NCI-H1417 (cell line): ENCODE measurements around the gene CASP7.
A peak's percentile ranks its signal among the peaks of the same experiment; 100 is the strongest.
"Not testable (repeated sequence)": the region's sequence is repeated elsewhere in the genome, so short reads cannot be mapped to it uniquely, and the experiment has no call there.

Experiments used
- DNase-seq, 3 experiments: peaks; one replicate each; lab custom pipeline; 2025; lab: John Stamatoyannopoulos, UW

The CASP7 gene

DNA sequence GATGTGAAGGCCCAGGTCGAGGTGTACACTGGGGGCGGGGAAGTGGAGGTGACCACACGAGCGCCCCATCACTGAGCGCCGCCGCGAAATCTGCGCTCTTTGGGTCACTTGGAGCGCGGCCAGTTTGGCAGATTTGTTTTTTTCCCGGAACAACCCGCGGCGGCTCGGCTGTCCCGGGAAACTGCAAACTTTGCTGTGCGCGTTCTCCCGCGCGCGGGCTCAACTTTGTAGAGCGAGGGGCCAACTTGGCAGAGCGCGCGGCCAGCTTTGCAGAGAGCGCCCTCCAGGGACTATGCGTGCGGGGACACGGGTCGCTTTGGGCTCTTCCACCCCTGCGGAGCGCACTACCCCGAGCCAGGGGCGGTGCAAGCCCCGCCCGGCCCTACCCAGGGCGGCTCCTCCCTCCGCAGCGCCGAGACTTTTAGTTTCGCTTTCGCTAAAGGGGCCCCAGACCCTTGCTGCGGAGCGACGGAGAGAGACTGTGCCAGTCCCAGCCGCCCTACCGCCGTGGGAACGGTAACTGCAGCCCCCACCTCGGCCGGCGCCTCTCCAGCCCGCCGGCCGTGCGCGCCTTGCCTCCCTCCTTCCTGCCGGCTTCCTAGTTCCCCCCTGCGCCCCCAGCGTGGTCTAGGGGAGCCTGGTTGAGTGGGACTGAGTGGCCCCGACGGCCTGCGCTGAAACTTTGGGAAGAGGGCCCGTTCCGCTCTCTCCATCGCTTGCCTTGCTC is at the start of gene CASP7:
Gene CASP7 (plus strand): TSS at position 450 of the 727 bp plus-strand sequence. CDS start 17,582 bp downstream, outside the sequence.
- DNase-seq: peak; percentile 38 to 68 (median 57)

DNA sequence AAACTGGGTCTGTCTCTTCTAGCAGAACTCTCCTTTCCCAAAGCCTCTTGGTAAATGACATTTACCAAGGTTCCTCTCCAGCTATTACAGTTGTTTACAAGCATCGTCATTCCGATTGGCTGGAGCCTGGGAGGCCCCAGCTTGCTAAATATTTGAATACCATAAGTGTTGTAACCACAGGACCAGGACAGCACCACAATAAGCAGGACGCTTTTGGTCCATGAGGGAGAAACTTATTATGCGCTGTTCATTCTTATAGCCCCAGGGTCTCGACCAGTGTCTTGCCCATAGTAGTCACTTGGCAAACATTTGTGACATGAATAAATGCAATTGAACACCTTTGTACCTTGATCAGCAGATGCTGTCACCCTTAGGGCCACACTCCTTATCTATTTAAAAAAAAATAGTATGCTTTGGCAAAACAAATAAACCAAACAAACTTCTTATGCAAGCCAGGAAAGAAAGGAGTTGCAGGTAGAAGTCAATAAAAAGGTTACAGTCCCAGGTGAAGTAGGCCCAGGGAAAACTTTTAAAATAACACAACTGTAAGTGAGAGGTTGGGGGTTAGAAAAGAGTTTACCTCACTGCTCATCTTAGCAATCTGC is 48.7 kb upstream of the CASP7 start:
- no peak for DNase-seq

DNA sequence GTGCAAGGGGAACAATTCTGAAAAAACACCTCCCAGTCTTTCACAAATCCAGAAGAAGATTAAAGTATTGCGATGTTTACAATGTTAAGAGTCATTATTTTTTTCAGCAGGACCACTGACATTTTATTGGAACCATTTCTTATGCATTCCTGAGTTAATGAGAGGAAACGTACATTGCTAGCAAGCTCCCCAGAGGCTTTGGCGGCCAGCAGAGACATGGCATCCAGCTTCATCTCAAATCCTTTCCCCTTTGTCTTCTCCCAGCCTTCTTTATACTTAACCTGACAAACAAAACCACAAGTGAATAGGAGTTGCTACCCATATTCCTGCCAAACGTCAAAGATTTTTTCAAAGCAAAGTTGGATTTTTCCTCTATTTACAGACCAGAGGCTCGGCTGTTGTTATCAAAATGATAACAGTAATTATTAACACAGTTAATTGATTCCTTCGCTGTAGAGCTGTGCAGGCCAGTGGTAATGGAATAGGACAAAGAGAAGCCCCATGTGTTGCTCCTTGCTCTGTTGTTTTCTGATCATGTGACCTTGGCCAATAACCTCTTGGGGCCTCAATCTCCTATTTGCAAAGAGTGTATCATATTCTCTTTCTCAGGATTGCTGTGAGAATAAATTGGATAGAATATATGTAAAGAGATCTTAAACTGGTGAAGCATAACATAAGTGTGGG is 47.9 kb upstream of the CASP7 start:
- peak; percentile 1 to 28 (median 12) for DNase-seq

DNA sequence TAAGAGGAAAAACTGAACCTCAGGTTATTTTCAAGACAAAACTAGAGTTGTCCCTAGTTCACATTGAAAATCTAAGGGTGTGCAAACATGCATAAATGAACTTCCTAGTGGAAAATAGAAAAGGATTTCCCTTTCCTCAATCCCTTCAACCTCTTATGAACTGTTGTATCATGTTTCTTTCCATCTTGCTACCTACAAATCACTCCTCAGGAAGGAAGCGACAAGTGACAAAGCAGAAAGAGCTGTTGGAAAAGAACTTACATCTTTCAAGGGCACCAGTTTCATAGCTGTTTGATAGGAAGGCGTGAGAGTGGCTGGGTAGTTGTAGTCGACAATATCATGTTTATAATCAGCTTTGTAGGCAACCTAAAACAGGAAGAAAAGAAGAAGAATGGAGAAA is 39.7 kb upstream of the CASP7 start:
- no peak for DNase-seq

DNA sequence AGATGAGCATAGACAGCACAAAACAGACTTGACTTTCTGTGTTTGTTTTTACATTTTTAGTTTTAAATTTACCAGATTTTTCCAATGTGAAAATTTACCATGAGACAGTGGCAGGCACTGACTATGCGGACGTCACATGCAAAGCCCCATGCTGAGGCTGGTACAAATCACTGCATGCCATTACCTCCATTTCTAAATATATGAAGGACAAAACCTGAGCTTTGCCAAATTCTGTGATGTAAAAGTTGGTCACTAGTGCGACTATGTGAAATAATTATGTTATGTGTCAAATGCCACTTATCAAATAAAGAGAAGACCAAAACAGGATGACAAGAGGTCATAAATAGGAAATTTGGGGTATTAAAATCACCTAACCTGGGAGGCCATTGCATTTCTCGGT is 38.0 kb upstream of the CASP7 start:
- DNase-seq: no peak

DNA sequence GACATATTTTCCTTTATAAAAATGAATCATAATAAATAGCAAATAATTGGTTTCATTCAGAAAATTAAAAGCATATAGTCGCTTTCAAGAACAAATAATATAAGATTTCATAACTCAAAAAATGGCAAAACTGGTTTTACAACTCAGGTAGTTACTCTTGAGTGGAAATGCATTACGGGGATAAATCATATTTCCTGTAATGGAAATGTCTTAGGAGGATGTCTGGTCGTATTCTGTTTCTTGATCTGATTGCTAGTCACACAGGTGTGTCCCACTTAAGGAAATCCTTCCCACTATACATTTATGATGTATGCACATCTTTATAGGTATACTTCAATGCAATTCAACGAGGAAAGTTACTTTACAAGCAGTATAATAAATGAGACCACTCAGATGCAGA is 36.5 kb upstream of the CASP7 start:
- DNase-seq: no peak

DNA sequence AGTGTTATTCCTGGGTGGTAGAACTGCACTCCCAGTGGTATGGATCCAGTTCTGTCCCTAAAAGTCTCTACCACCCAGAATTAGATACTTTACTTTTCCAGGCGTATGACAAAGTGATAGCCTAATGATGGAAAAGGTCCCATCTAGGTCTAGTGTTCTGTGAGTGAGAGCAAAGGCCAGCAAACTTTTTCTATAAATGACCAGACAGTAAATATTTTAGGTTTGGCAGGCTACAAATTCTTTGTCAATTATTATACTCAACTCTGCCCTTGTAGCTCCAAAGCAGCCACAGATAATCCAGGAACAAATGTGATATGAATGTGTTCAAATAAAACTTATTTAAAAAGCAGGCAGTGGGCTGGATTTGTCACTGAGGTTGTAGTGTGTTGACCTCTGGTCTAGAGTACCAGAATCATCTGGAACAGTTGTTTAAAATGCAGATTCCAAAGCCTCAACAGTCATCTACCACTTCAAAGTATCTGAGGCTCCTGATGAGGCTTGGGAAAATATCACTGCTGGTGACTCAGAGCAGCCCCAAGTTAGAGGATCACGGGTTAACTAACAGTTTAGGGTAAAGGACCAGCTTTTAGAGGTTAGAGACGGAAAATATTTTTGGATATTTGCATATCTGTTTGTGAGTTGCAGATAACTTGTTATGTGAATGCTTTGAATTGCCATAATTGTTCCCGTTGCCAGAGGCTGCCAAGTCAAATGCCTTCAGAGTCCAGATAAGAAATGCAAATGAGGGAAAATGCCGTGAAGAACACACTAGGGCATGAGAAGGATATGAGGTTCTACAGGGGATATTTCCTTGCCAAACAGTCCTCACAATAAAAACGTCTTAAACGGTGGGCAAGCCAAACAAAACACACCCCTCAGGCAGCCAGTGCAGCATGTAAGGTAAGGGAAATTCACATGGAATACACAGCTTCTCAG is 35.3 kb upstream of the CASP7 start:
- no peak for DNase-seq

DNA sequence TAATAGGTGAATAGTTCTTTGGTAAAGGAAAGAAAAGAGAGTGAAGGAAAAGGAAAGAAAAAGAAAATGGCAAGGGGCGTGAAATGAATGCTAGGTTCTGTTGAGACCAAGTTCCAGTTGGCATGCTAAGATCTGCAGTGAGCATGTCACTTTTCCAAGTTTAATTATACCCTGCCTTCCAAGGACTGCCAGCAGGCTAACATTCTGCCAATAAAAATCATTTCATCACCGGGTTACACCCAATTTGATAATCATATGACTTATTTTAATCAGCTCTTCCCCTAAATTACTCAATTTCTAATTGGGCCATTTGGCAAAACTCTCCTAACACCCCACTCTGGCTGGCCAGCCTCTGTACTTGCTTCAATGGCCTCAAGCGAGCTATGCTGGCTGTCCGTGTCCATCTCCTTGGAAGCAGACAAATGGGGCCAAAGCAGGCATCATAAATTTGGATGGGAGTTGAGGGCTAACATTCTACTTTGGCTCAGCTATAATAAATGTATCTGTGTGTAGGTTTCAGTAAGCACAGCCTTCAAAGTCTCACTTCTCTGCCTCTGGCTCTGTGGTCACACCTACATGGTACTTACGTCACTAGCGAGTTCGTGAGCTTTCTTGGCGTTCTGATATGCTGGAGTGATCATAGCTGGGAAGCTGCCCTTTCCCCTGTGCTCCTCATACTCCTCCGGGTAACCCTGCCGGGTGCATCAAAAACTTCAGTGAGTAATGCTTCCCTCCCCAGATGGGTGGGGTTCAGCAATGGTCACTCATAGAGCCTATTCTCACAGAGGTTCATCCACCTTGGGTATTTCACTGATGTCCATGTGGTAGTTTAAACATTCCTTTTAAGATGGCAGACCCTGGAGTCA is 33.1 kb upstream of the CASP7 start:
- no peak for DNase-seq

DNA sequence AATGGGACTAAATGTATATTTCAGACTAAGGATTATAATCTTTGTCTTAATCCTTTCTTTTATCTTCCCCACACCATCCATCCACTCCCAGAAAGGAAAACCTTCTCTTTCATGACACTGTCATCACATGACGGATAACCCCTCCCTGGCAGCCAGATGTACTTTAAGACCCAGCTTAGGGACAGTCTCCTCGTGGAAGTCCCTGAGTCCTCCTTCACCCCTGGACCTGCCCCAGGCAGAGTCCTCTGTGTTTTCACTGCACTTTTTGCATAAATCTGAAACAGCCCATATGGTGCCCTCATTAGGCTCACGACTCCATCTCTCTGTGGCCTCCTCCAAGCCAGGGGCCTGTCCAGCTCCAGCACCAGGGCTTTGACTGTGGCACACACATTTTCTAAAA is 31.9 kb upstream of the CASP7 start:
- no peak for DNase-seq

DNA sequence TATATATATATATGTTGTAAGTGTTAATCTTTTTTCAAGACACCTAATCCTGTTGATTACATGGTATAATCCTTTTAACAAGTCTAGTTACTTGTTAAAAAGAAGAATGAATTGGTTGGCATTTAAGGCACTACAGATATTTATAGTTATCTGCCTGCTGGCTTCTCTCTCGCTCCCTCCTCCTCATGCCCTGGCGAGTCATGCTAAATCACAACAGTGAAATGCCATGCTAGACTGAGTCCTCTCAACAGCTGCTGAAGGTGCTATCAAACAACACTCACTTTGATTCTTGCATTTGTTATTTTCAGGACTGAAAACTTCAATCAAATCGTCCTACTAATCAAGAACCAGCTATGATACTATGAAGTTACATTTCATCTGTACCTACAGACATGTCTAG is 31.2 kb upstream of the CASP7 start:
- no peak for DNase-seq

DNA sequence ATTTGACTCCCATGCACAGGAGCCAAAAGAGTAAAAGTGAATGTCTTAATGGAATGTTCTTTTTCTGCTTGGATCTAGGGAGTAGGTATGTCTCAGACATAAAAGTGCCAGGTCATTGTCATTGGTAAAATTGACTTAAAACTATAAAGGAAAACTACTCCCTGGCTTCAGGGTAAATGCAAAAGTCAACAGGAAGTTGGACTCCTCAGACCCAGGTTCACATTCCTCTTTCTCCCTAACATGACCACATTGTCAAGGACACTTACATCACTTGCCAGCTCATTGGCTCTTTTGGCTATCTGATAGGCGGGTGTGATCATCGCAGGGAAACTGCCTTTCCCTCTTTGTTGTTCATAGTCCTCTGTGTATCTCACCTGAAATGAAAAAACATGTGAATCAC is 29.5 kb upstream of the CASP7 start:
- DNase-seq: no peak

DNA sequence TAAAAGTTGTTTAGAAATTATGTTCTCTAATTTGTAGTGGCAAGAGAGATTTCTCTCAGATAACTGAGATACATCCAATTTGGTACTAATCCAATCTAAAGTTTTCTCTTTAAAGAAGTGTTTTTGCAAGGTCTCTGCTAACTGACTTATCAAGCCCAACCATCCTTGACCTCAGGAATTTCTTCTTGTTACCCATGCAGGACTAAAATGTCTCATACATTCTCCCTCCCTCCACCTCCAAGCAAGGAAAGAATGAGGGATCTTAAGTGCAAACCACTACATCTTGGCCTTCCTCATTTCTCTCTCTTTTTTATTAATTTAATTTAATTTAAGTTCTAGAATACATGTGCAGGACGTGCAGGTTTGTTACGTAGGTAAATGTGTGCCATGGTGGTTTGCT is 28.7 kb upstream of the CASP7 start:
- DNase-seq: no peak

DNA sequence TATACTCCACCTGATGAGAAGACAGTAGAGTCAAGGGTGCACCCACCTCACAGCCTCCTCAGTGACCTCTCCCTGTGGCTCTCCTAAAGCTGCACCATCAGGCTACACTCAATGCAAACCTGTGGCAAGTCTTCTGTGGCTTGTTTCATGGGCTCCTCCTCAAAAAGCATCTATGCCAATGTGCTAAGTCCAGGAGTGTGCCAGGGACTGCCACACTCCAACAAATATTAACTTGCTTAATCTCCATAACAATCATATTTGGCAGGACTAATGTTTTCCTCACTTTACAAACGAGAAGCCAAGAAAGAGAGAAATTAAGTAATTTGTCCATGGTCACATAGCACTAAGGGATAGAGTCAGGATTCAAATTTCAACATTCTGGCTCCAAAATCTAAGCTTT is 27.8 kb upstream of the CASP7 start:
- DNase-seq: no peak

DNA sequence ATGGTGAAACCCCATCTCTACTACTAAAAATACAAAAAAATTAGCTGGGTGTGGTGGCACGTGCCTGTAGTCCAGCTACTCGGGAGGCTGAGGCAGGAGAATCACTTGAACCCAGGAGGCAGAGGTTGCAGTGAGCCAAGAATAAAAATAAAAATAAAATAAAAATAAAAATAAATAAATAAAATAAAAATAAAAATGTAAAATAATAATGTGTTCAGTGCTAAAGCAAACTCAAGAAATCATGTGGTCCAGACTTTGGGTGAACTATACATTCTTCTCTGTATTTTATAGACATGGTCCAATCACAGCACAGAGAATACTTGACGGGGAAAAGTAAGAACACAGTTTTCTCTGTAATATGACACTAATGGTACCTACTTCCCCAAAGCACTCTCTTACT is 27.3 kb upstream of the CASP7 start:
- DNase-seq: not testable (repeated sequence)

DNA sequence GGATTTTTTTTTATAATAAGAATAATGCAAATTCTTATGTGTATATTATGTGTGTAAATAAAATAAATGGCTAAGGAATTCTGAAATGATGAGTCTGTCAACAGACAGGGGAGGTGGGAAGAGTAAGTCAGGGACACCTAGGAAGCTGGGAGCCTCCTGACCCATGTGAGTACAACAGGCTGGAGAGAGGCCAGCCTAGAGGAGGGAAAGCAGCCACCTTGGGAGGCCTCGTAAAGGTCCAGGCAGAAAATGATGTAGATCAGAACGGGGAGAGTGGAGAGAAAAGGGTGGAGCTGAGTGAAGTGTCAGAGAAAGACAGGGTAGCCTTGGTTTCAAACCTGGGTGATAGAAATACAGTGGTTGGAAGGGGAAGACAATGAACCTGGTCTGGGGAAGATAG is 22.8 kb upstream of the CASP7 start:
- no peak for DNase-seq

DNA sequence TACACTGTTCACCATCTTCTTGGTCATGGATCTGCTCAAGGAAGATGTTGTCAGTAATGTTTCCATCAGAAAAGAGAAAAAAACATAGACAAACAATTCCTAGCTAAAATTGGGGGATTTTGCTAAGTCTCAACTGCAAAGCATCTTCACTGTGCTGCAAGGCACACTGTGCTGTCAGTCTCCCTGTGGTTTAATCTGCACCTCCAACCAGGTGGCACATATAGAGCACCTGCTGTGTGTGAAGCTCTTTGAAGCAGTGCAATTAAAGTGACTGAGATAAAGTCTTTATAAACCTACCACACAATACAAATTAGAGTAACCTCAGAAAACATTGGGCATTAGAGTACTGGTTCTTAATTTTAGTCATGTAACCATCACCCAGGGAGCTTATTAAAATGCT is 22.2 kb upstream of the CASP7 start:
- DNase-seq: peak in 1 of 3 experiments; percentile 21

DNA sequence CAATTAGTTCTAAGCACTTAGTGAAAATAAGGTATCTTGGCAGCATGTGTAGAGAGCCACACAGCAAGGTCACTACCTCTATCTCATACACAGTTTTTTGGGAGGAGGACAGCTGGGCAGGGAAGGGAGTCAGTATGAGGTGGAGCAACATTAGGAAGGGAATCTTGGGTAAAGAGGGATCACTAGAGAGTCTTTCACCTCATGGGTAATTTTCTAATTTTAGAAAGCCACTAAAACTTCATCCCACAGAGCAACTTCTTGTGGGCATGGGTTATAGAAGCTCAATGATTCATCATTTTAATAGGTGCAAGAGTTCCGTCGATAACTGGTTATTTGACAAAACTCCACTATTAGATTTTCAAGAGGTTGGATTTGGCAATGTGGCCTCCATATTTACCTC is 18.4 kb upstream of the CASP7 start:
- no peak for DNase-seq

DNA sequence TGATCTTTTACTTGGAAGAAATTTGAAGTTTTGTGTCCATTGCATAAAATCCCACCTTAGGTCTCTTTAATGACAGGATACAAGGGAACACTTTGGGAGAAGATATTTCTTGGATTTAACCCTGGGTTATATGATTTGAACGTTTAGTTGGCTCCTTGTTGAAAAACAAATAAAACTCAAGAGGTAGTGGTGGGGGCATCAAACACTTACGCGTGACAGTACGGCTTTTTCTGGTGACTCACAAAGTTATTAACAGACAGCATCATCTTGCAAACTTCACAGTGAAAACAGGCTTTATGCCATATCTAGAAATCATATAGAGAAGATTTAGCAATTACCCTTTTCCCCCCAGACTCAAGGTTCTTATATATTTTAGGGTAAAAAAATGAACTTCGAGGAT is 16.6 kb upstream of the CASP7 start:
- DNase-seq: no peak

DNA sequence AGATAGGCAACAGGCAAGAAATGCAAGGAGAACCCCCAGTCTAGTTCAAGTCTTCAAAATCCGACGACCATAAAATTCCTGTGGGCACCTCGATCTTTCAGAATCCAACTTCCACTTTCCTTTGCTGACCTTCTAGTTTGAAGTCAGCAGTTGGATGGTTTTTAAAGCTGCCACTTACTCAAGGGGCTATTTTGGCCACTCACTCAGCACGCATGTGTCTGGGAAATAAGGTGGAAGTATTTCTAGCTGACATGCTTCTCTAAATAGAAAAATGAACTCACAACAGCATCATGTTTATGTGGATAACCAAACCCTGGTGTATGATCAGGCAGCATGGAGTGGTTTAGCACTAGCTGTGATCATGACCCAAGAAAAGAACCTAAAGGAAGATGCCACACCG is 15.8 kb upstream of the CASP7 start, which contains the start of gene NRAP:
Gene NRAP (minus strand): TSS at position 134 of the 400 bp plus-strand sequence. CDS start 159 bp downstream, outside the sequence.
- DNase-seq: no peak

DNA sequence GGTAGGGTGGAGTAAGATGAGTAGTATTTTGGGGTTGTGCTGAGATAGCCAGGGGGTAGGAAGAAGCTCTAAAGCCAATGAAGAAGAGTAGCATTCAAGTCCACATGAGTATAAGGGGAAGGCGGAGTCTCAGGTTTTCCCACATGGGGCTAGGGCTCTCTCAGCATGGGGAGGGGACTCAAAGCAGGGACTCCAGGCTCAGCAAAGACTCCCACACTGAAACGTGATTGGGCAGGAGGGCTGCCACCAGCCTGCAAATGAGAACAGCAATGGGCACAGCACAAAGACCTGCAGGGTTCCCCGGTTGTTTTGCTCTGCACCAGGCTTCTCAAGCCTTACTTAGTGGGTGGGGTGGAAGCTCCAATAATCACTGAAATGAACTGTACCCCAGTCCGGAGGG is 14.4 kb upstream of the CASP7 start:
- no peak for DNase-seq

DNA sequence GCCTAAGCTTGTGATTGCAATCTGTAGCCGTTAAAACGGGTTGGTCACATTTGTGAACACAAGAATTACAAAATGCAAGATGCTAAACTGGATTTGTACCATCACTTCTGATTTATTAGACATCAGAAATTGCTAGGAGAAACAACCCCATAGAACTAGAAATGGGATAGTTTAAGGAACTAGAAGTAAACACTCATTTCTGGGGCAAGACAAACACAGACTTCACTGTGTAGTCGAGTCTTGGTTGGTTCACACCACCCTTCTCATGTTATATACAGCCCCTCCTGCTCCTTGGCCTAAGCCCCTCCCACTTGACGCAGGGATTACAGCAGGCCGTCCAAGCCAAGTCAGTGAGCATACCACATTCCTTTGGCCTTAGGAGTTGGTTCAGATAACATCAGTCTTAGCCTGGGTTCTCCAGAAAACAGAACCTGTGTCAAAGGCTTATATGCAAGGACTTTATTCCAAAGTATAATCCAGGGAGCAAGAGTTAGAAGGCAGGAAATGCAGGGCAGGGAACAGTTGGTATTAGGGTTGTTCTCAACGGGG is 13.8 kb upstream of the CASP7 start:
- DNase-seq: no peak
